ENCODE measurements around the gene PTCD3.

DNA sequence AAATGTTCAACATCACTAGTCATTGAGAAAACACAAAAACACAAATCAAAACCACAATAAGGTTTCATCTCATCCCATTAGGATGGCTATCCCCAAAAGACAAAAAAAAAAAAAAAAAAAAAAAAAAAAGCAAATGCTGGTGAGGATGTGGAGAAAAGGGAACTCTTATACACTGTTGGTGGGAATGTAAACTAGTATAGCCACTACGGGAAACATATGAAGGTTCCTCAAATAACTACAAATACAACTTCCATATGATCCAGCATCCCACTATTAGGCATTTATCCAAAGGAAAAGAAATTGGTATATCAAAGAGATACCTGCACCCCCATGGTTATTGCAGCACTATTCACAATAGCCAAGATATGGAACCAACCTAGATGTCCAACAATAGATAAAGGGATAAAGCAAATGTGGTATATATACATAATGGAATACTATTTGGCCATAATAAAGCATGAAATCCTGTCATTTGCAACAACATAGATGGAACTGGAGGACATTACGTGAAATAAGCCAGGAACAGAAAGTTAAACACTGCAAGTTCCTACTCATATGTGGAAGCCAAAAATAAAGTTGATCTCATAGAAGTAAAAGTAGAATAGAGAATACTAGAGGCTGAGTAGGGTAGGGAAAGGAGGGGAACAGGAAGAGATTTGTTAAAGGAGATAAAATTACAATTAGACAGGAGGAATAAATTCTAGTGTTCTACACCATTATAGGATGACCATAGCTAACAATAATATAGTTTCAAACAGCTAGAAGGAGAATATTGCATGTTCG lies 8.7 kb upstream of the PTCD3 start:
- TF ChIP-seq POLR2A (IDR thresholded peaks at IDR 0.05; ENCODE audit: low read length) (no peak), GATA1 (IDR thresholded peaks at IDR 0.05; ENCODE audit: low read depth, low read length) (no peak)
